ENCODE results near the gene MT1G.

MT1G gene

GRCh38 chr16:56658327-56658875 lies 9.5 kb downstream of the MT1G start:
- TF ChIP-seq CTCF (conservative IDR thresholded peaks at IDR 0.05; ENCODE audit: low read depth, low read length), result no peak
- DNase-seq (ENCODE audit: low read depth), result no peak
- peak overlapping the region; percentile 60 for H3K4me3 ChIP-seq (ENCODE audit: low read length)

- TF ChIP-seq CTCF (conservative IDR thresholded peaks at IDR 0.05; ENCODE audit: low read depth, low read length), result no peak
- H3K4me3 ChIP-seq (ENCODE audit: low read length), result peak within 1 kb of the TSS; percentile 60
- DNase-seq (ENCODE audit: low read depth), result no peak
Observed at GRCh38 chr16:56657555-56658326, 10.1 kb downstream of the MT1G start, which contains the start of gene MT1F. Gene MT1F (plus strand): TSS chr16:56657959. CDS start chr16:56658059, 100 bp downstream.

GRCh38 chr16:56653218-56653617 lies 14.6 kb downstream of the MT1G start:
- no peak overlapping the region for H3K4me3 ChIP-seq (ENCODE audit: low read length)
- no peak for TF ChIP-seq CTCF (conservative IDR thresholded peaks at IDR 0.05; ENCODE audit: low read depth, low read length)
- DNase-seq (ENCODE audit: low read depth), result no peak

GRCh38 chr16:56652600-56652999 lies 15.3 kb downstream of the MT1G start:
- no peak for TF ChIP-seq CTCF (conservative IDR thresholded peaks at IDR 0.05; ENCODE audit: low read depth, low read length)
- no peak overlapping the region for H3K4me3 ChIP-seq (ENCODE audit: low read length)
- no peak for DNase-seq (ENCODE audit: low read depth)

- no peak within 1 kb of the TSS for H3K4me3 ChIP-seq (ENCODE audit: low read length)
- DNase-seq (ENCODE audit: low read depth), result no peak
- TF ChIP-seq CTCF (conservative IDR thresholded peaks at IDR 0.05; ENCODE audit: low read depth, low read length), result no peak
Observed at GRCh38 chr16:56651586-56651985, 16.3 kb downstream of the MT1G start, which contains the start of gene MT1B. Gene MT1B (plus strand): TSS chr16:56651886. CDS start chr16:56651954, 68 bp downstream.

GRCh38 chr16:56649820-56650219 lies 18.0 kb downstream of the MT1G start:
- DNase-seq (ENCODE audit: low read depth), result no peak
- no peak overlapping the region for H3K4me3 ChIP-seq (ENCODE audit: low read length)
- TF ChIP-seq CTCF (conservative IDR thresholded peaks at IDR 0.05; ENCODE audit: low read depth, low read length), result no peak

GRCh38 chr16:56649271-56649670 lies 18.6 kb downstream of the MT1G start:
- no peak for DNase-seq (ENCODE audit: low read depth)

More at GRCh38 chr16:56649271-56649670, 18.6 kb downstream of the MT1G start:
- TF ChIP-seq CTCF (conservative IDR thresholded peaks at IDR 0.05; ENCODE audit: low read depth, low read length), result no peak
- H3K4me3 ChIP-seq (ENCODE audit: low read length), result no peak overlapping the region

All from retinal pigment epithelial cell (primary cell).